Upper lobe of left lung (tissue), 6 donors: ENCODE results near the gene KIF1C. TPM values are rescaled to one million over a fixed set of nuclear protein-coding genes. Genes with fewer than 3 reads are reported as not detected.

Experiments used
- ATAC-seq, 2 donors: fragments of 200-7000 bp; cut with Tn5 transposase; one replicate each; pipeline ENCODE4 v1.9.1; 2022; ENCODE audit warnings: mild to moderate bottlenecking in 2 of 2, moderate library complexity in 2 of 2; ENCODE audit not compliant: low FRiP score in 2 of 2
- DNase-seq, 2 donors: peaks; one replicate each; pipeline ENCODE4 v3.0.0-alpha.2; 2019 to 2020
- H3K27ac ChIP-seq, 4 donors: fragments of 200-600 bp; sonication (generic); one replicate each; pipeline ENCODE4 v1.5.1; 2016 to 2019
- H3K27me3 ChIP-seq, 4 donors: fragments of 200-600 bp; sonication (generic); one replicate each; pipeline ENCODE4 v1.5.1; 2017 to 2019
- H3K36me3 ChIP-seq, 4 donors: fragments of 200-600 bp; sonication (generic); one replicate each; pipeline ENCODE4 v1.5.1; 2016 to 2019
- H3K4me1 ChIP-seq, 4 donors: fragments of 200-600 bp; sonication (generic); one replicate each; pipeline ENCODE4 v1.5.1; 2018 to 2019
- H3K4me3 ChIP-seq, 4 donors: fragments of 200-600 bp; sonication (generic); one replicate each; pipeline ENCODE4 v1.5.1; 2017 to 2019; ENCODE audit warnings: mild to moderate bottlenecking in 2 of 4, moderate library complexity in 1 of 4
- H3K9me3 ChIP-seq, 4 donors: fragments of 200-600 bp; sonication (generic); one replicate each; pipeline ENCODE4 v1.5.1; 2018 to 2019
- EP300 ChIP-seq, 4 donors: sonication (generic); formaldehyde crosslinking; IDR thresholded peaks; one replicate each; pipeline ENCODE4 v1.5.1; 2017; ENCODE audit warnings: antibody characterized with exemption in 4 of 4, control low read depth in 2 of 4
- POLR2A ChIP-seq, 4 donors: fragments of 450-650 bp; IDR thresholded peaks; one replicate each; pipeline ENCODE4 v1.5.1; 2016 to 2017; ENCODE audit warnings: antibody characterized with exemption in 4 of 4, mild to moderate bottlenecking in 2 of 4
- POLR2AphosphoS5 ChIP-seq, 2 donors: sonication (generic); formaldehyde crosslinking; IDR thresholded peaks; one replicate each; pipeline ENCODE4 v1.5.1; 2017; ENCODE audit warnings: antibody characterized with exemption in 2 of 2
- WGBS, 2 donors: methylation state at CpG; one replicate each; pipeline ENCODE4 v1.1.5; 2017 to 2018; 5-methylcytosine and 5-hydroxymethylcytosine counted together
- total RNA-seq, 6 donors: library from RNA; depleted of rRNA in 4 of 6; stranded (reverse); fragments of >200 nt in 4 of 6; gene quantifications; one replicate each; pipeline versions ENCODE4 v1.1.0 to v1.2.1, GENCODE V29; 2016 to 2021
- TF ChIP-seq, protein P1 (sequence below), 6 experiments: fragments of 450-650 bp in 4 of 6; fragments of 200-600 bp in 2 of 6; sonication (generic) in 2 of 6; IDR thresholded peaks; one replicate each; pipeline ENCODE4 v1.5.1; 2016 to 2019; ENCODE audit warnings: antibody characterized with exemption in 6 of 6
- donor health status: DM: no; HTN: no; CAD: no; lungs with moderate emphysema.
- donor health status: DM: no; HTN: yes; CAD: no; lungs with severe emphysema.

The KIF1C gene
- total RNA-seq, 6 donors from 2014 or later = 130 to 270 (median 206) TPM

DNA sequence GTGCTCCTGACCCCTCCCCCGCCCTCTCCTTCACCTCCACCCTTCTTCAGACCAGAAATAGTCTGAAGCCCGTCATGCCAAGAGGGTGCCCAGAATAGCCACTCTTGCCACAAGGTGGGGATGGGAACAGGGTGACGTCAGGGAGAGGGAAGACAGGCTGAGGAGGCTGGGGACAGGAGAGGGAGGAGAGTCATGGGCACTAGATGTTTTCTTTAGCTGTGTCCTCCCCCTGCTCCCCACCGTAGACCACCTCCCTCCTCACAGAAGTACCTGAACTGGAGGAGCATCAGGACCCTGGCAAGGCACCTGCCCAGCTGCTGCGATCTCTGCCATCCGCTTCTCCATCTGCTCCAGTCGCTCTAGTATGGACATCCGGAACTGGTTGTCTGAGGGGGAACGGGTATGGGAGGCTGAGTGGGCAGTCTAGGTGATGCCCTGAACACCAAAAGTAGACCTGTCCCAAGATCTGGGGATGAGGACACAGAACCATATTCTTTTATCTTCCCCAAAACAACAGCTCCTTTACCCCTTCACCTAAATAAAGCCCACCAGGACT is 23.6 kb upstream of the KIF1C start:
- peaks cover 0 to 26% (median 13%) of the 10 kb centered on the region in 4 donors for H3K4me1 ChIP-seq
- ATAC-seq (no peak), DNase-seq (no peak)
- 76 to 90% methylated on average over 9 of the region's 9 CpGs for WGBS, 2 donors
- TF ChIP-seq POLR2AphosphoS5 (IDR thresholded peaks at IDR 0.05) (no peak), EP300 (IDR thresholded peaks at IDR 0.05) (no peak), POLR2A (IDR thresholded peaks at IDR 0.05) (no peak)
- TF ChIP-seq, protein P1, sequence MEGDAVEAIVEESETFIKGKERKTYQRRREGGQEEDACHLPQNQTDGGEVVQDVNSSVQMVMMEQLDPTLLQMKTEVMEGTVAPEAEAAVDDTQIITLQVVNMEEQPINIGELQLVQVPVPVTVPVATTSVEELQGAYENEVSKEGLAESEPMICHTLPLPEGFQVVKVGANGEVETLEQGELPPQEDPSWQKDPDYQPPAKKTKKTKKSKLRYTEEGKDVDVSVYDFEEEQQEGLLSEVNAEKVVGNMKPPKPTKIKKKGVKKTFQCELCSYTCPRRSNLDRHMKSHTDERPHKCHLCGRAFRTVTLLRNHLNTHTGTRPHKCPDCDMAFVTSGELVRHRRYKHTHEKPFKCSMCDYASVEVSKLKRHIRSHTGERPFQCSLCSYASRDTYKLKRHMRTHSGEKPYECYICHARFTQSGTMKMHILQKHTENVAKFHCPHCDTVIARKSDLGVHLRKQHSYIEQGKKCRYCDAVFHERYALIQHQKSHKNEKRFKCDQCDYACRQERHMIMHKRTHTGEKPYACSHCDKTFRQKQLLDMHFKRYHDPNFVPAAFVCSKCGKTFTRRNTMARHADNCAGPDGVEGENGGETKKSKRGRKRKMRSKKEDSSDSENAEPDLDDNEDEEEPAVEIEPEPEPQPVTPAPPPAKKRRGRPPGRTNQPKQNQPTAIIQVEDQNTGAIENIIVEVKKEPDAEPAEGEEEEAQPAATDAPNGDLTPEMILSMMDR (IDR thresholded peaks at IDR 0.05) = no peak
- no peak overlapping the region for H3K27ac ChIP-seq
- H3K9me3 ChIP-seq = no peaks in the 10 kb centered on the region
- H3K4me3 ChIP-seq = no peak overlapping the region
- H3K27me3 ChIP-seq = no peaks in the 10 kb centered on the region
- peaks cover 21 to 96% (median 70%) of the 10 kb centered on the region in 4 donors for H3K36me3 ChIP-seq

DNA sequence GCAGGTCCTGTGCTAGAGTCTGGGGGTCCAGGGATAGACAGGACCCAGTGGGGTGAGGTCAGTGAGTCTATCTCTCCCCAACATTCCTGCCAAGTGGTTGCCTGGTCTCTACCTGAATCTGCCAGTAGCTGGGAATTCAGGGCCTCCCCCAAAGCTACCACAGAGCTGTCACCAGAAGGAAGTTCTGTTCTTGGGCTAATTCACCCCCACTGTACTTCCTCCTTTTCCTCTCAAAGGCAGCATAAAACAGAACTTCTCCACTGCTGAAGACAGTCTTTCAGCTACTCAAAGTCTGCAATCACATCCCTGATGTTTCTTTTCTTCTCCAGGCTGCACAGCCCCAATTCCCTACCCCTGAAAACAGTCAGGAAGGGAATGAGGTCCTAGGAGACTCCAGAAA is 19.0 kb upstream of the KIF1C start:
- peaks cover 12 to 96% (median 70%) of the 10 kb centered on the region in 4 donors for H3K36me3 ChIP-seq
- peak overlapping the region in 3 of 4 donors; percentile 4 to 44 (median 27) for H3K27ac ChIP-seq
- H3K27me3 ChIP-seq = no peaks in the 10 kb centered on the region
- H3K9me3 ChIP-seq = no peaks in the 10 kb centered on the region
- ATAC-seq (peak in 1 of 2 donors; percentile 52), DNase-seq (no peak)
- peaks cover 4 to 23% (median 9%) of the 10 kb centered on the region in 4 donors for H3K4me1 ChIP-seq
- H3K4me3 ChIP-seq = no peak overlapping the region
- no peak for TF ChIP-seq POLR2AphosphoS5 (IDR thresholded peaks at IDR 0.05)
- no peak for TF ChIP-seq POLR2A (IDR thresholded peaks at IDR 0.05)
- TF ChIP-seq, protein P1 (IDR thresholded peaks at IDR 0.05) = no peak
- no peak for TF ChIP-seq EP300 (IDR thresholded peaks at IDR 0.05)

DNA sequence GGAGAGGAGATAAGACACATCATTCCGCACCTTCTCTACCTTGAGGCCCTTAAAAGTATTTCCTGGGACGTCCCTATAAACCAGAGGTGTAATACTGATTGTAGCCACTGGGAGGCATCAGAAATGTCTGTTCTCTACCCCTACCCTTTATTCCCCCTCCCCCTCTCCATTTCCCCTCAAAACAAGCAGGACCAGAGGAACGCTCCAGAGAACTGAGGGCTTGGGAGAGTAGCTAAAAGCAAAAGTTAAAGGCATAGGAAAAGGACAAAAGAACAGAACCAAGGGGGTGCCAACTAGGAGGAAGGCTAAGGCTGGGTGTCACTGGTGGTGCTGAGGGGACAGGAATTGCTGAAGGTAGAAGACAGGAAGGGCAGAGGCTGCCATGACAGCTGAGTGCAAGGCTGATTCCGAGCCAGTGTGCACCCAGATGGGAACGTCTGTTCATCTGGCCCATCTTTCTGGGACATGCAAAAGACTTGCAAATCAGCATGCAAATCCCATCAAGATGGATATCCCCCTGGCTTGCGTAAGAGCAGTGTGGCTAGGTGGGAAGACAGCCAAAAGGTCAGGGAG is 17.0 kb upstream of the KIF1C start:
- DNase-seq (no peak), ATAC-seq (peak; percentile 75 to 77)
- Histone ChIP-seq H3K27me3 (no peaks in the 10 kb centered on the region), H3K4me3 (no peak overlapping the region), H3K36me3 (peaks cover 12 to 95% (median 72%) of the 10 kb centered on the region in 4 donors), H3K9me3 (no peaks in the 10 kb centered on the region), H3K27ac (peak overlapping the region in 1 of 4 donors; percentile 36), H3K4me1 (peaks cover 5 to 20% (median 8%) of the 10 kb centered on the region in 4 donors)
- 36 to 47% methylated on average over 6 of the region's 6 CpGs for WGBS, 2 donors
- TF ChIP-seq, protein P1 (IDR thresholded peaks at IDR 0.05) = peak; percentile 77 to 83 (median 80)
- no peak for TF ChIP-seq POLR2A (IDR thresholded peaks at IDR 0.05)
- no peak for TF ChIP-seq POLR2AphosphoS5 (IDR thresholded peaks at IDR 0.05)

- H3K9me3 ChIP-seq = no peaks in the 10 kb centered on the region
- TF ChIP-seq EP300 (IDR thresholded peaks at IDR 0.05) (no peak), POLR2A (IDR thresholded peaks at IDR 0.05) (no peak), POLR2AphosphoS5 (IDR thresholded peaks at IDR 0.05) (no peak)
- TF ChIP-seq, protein P1 (IDR thresholded peaks at IDR 0.05) = no peak
- peaks cover 14 to 34% (median 19%) of the 10 kb centered on the region in 4 donors for H3K4me1 ChIP-seq
- no peak overlapping the region for H3K4me3 ChIP-seq
- 65 to 85% methylated on average over 5 of the region's 5 CpGs for WGBS, 2 donors
- H3K27me3 ChIP-seq = no peaks in the 10 kb centered on the region
- H3K27ac ChIP-seq = no peak overlapping the region
- DNase-seq = no peak
- H3K36me3 ChIP-seq = peaks cover 6 to 80% (median 58%) of the 10 kb centered on the region in 4 donors
- no peak for ATAC-seq
Observed at GRCh38 chr17:4982305-4982704, 15.4 kb upstream of the KIF1C start.
